K562 (cell line): ENCODE measurements around the gene MGA.

Experiments
- NRF1 ChIP-seq, 2 experiments: fragments of 450-650 bp; IDR thresholded peaks in 1 of 2; conservative IDR thresholded peaks in 1 of 2; 2 replicates each; pipeline ENCODE4 v1.6.1; 2014; ENCODE audit warnings: mild to moderate bottlenecking in 2 of 2
- NUFIP1 ChIP-seq: fragments of 450-650 bp; IDR thresholded peaks from 2 replicates; pipeline ENCODE4 v1.6.1; 2018; ENCODE audit not compliant: partially characterized antibody
- SMAD3 ChIP-seq: fragments of 450-650 bp; formaldehyde crosslinking; conservative IDR thresholded peaks from 2 replicates; pipeline ENCODE4 v1.4.0; 2020; ENCODE audit warnings: mild to moderate bottlenecking
- ZSCAN29 ChIP-seq: fragments of 450-650 bp; IDR thresholded peaks from 2 replicates; pipeline ENCODE4 v1.6.1; 2017
- TF ChIP-seq, protein P1 (sequence below), 3 experiments: IDR thresholded peaks in 2 of 3; conservative IDR thresholded peaks in 1 of 3; 2 replicates each; pipeline ENCODE4 v1.5.1; 2011 to 2012; ENCODE audit warnings: low read length in 3 of 3, mild to moderate bottlenecking in 3 of 3, control low read depth in 2 of 3, improper control_type of control experiment in 1 of 3, inconsistent platforms in 1 of 3, low read depth in 1 of 3, mixed read lengths in 1 of 3, moderate library complexity in 1 of 3; ENCODE audit not compliant: insufficient read depth in 2 of 3
- TF ChIP-seq, protein P2 (sequence below): conservative IDR thresholded peaks from 2 replicates; pipeline ENCODE4 v1.6.1; 2011; ENCODE audit warnings: low read depth, mild to moderate bottlenecking, low read length; ENCODE audit not compliant: control insufficient read depth
- TF ChIP-seq, protein P3 (sequence below): fragments of 250-450 bp; sonication (Bioruptor Pico); IDR thresholded peaks from 2 replicates; pipeline ENCODE4 v1.8.0; 2021; ENCODE audit warnings: moderate library complexity, mild to moderate bottlenecking, inconsistent platforms
- TF ChIP-seq, protein P4 (sequence below), 2 experiments: fragments of 450-650 bp; conservative IDR thresholded peaks; 2 replicates each; pipeline ENCODE4 v1.6.1; 2017; ENCODE audit warnings: mild to moderate bottlenecking in 2 of 2, moderate library complexity in 2 of 2
- TF ChIP-seq, protein P5 (sequence below): fragments of 450-650 bp; IDR thresholded peaks from 2 replicates; pipeline ENCODE4 v1.6.1; 2016; ENCODE audit warnings: missing biosample characterization, missing genetic modification characterization

DNA sequence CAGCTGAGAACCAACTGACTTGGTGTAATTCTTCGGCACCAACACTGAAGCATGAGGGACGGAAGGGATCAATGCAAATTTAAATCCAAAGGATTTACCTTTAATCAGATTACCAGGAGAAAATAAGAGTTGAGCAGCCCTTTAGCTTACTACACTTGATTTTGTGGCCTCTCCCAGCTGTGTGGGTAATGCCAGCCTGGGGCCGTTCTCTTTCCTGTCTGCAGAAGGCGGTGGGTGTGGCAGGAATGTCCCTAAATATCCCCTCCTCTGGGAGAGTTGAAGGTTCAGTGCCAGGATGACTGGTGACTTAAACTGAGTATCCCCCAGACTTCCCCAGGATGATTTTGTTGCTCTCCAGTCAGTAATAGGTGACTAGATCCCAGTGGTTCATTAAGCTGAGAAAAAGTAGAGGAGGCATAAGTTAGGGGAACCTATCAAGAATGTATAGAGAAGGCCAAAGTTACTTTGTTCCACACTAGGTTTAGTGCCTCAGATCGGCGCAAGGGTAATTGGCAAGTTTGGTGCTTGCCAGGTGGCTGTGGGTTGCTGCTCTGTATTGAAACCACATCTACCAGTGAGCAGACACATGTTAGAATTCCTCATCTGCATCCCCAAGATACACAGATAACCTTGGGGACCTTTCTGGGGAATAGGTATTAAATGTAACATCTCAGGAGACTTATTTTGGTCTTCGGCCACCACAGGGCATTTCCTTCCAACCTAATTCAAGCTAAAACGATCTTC, 137.2 kb downstream of the MGA start:
- TF ChIP-seq, protein P1, sequence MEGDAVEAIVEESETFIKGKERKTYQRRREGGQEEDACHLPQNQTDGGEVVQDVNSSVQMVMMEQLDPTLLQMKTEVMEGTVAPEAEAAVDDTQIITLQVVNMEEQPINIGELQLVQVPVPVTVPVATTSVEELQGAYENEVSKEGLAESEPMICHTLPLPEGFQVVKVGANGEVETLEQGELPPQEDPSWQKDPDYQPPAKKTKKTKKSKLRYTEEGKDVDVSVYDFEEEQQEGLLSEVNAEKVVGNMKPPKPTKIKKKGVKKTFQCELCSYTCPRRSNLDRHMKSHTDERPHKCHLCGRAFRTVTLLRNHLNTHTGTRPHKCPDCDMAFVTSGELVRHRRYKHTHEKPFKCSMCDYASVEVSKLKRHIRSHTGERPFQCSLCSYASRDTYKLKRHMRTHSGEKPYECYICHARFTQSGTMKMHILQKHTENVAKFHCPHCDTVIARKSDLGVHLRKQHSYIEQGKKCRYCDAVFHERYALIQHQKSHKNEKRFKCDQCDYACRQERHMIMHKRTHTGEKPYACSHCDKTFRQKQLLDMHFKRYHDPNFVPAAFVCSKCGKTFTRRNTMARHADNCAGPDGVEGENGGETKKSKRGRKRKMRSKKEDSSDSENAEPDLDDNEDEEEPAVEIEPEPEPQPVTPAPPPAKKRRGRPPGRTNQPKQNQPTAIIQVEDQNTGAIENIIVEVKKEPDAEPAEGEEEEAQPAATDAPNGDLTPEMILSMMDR (IDR thresholded peaks at IDR 0.05 in 2 of 3, conservative IDR thresholded peaks at IDR 0.05 in 1 of 3; ENCODE audit: insufficient read depth in 2 of 3, low read depth in 1 of 3, low read length in 3 of 3) = no peak
- TF ChIP-seq, protein P2, sequence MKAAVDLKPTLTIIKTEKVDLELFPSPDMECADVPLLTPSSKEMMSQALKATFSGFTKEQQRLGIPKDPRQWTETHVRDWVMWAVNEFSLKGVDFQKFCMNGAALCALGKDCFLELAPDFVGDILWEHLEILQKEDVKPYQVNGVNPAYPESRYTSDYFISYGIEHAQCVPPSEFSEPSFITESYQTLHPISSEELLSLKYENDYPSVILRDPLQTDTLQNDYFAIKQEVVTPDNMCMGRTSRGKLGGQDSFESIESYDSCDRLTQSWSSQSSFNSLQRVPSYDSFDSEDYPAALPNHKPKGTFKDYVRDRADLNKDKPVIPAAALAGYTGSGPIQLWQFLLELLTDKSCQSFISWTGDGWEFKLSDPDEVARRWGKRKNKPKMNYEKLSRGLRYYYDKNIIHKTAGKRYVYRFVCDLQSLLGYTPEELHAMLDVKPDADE = no peak
- TF ChIP-seq SMAD3 (no peak), NUFIP1 (no peak), NRF1 (conservative IDR thresholded peaks at IDR 0.05 in 1 of 2, IDR thresholded peaks at IDR 0.05 in 1 of 2) (no peak), ZSCAN29 (no peak)
- TF ChIP-seq, protein P3, sequence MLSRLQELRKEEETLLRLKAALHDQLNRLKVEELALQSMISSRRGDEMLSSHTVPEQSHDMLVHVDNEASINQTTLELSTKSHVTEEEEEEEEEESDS (CRISPR knock-in tag) = no peak
- TF ChIP-seq, protein P4, sequence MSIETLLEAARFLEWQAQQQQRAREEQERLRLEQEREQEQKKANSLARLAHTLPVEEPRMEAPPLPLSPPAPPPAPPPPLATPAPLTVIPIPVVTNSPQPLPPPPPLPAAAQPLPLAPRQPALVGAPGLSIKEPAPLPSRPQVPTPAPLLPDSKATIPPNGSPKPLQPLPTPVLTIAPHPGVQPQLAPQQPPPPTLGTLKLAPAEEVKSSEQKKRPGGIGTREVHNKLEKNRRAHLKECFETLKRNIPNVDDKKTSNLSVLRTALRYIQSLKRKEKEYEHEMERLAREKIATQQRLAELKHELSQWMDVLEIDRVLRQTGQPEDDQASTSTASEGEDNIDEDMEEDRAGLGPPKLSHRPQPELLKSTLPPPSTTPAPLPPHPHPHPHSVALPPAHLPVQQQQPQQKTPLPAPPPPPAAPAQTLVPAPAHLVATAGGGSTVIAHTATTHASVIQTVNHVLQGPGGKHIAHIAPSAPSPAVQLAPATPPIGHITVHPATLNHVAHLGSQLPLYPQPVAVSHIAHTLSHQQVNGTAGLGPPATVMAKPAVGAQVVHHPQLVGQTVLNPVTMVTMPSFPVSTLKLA (conservative IDR thresholded peaks at IDR 0.05) = no peak
- TF ChIP-seq, protein P5, sequence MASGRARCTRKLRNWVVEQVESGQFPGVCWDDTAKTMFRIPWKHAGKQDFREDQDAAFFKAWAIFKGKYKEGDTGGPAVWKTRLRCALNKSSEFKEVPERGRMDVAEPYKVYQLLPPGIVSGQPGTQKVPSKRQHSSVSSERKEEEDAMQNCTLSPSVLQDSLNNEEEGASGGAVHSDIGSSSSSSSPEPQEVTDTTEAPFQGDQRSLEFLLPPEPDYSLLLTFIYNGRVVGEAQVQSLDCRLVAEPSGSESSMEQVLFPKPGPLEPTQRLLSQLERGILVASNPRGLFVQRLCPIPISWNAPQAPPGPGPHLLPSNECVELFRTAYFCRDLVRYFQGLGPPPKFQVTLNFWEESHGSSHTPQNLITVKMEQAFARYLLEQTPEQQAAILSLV (tag) = no peak
